IMR-90 (cell line): ENCODE results near the gene INHA. TPM values are rescaled to one million over a fixed set of nuclear protein-coding genes. Genes with fewer than 3 reads are reported as not detected.

ENCODE experiments used
- ATAC-seq: fragments of 200-7000 bp; cut with Tn5 transposase; 2 replicates; pipeline ENCODE4 v1.9.1; 2020; ENCODE audit warnings: low read depth, mild to moderate bottlenecking, moderate library complexity
- BruUV-seq: library from RNA; stranded (reverse); fragments of 400-500 nt; replicated peaks from 2 replicates; lab custom pipeline; 2021; lab: Mats Ljungman, UMichigan
- CTCF ChIA-PET: fragments of 300-600 bp; formaldehyde crosslinking; extraction: SDS; loops from one replicate; lab custom pipeline; 2021; ENCODE audit warnings: antibody characterized with exemption; lab: Yijun Ruan, JAX
- POLR2A ChIA-PET: fragments of 300-600 bp; sonication (Branson Sonifier 250); formaldehyde crosslinking; loops from one replicate; lab custom pipeline; 2022; ENCODE audit warnings: antibody characterized with exemption; ENCODE audit not compliant: unreplicated experiment; lab: Charles Lee
- DNase-seq: peaks from one replicate; pipeline ENCODE4 v3.0.0; 2013
- H2AFZ ChIP-seq: replicated peaks from 2 replicates; pipeline ENCODE3; 2013; ENCODE audit warnings: low read length, mild to moderate bottlenecking; ENCODE audit not compliant: poor library complexity
- H2AK5ac ChIP-seq: 2 replicates; pipeline ENCODE4 v1.6.1; 2013; ENCODE audit warnings: low read depth, low read length, inconsistent platforms
- H2AK9ac ChIP-seq: replicated peaks from 2 replicates; pipeline ENCODE3; 2013; ENCODE audit warnings: mild to moderate bottlenecking, low read depth, low read length, moderate library complexity; ENCODE audit not compliant: poor library complexity
- H2BK120ac ChIP-seq: 2 replicates; pipeline ENCODE4 v1.6.1; 2013; ENCODE audit warnings: low read depth, low read length, inconsistent platforms
- H2BK15ac ChIP-seq: 3 replicates; pipeline ENCODE4 v1.6.1; 2013; ENCODE audit warnings: low read depth, low read length, inconsistent platforms
- H2BK20ac ChIP-seq: 2 replicates; pipeline ENCODE4 v1.6.1; 2013; ENCODE audit warnings: low read depth, mild to moderate bottlenecking, inconsistent platforms, low read length, moderate library complexity
- H2BK5ac ChIP-seq: 2 replicates; pipeline ENCODE4 v1.6.1; 2013; ENCODE audit warnings: mild to moderate bottlenecking, low read depth, low read length, inconsistent platforms; ENCODE audit not compliant: poor library complexity, severe bottlenecking
- H3K14ac ChIP-seq: replicated peaks from 2 replicates; pipeline ENCODE4 v1.6.1; 2013; ENCODE audit warnings: low read depth, low read length, inconsistent platforms
- H3K18ac ChIP-seq: 2 replicates; pipeline ENCODE4 v1.6.1; 2013; ENCODE audit warnings: low read depth, low read length, control low read depth
- H3K23ac ChIP-seq: 2 replicates; pipeline ENCODE4 v1.6.1; 2013; ENCODE audit warnings: low read depth, low read length, inconsistent platforms
- H3K27ac ChIP-seq: 2 replicates; pipeline ENCODE4 v1.5.1; 2013; ENCODE audit warnings: mild to moderate bottlenecking, control low read depth, low read length; ENCODE audit not compliant: insufficient read depth
- H3K27me3 ChIP-seq: 2 replicates; pipeline ENCODE4 v1.6.1; 2013; ENCODE audit warnings: low read length; ENCODE audit not compliant: control insufficient read depth, insufficient read depth
- H3K36me3 ChIP-seq: 2 replicates; pipeline ENCODE4 v1.6.1; 2013; ENCODE audit warnings: low read length, mixed read lengths; ENCODE audit not compliant: control insufficient read depth, insufficient read depth
- H3K4ac ChIP-seq: 2 replicates; pipeline ENCODE4 v1.6.1; 2013; ENCODE audit warnings: low read depth, low read length, inconsistent platforms
- H3K4me1 ChIP-seq: 2 replicates; pipeline ENCODE4 v1.6.1; 2013; ENCODE audit warnings: low read length, mixed read lengths; ENCODE audit not compliant: control insufficient read depth, insufficient read depth
- H3K4me2 ChIP-seq: 2 replicates; pipeline ENCODE4 v1.6.1; 2013; ENCODE audit warnings: low read depth, mild to moderate bottlenecking, control low read depth, low read length, moderate library complexity
- H3K4me3 ChIP-seq: 2 replicates; pipeline ENCODE4 v1.5.1; 2013; ENCODE audit warnings: low read depth, mild to moderate bottlenecking, control low read depth, low read length, moderate library complexity; ENCODE audit not compliant: insufficient read depth
- H3K56ac ChIP-seq: 2 replicates; pipeline ENCODE4 v1.6.1; 2013; ENCODE audit warnings: low read length, inconsistent platforms; ENCODE audit not compliant: insufficient read depth; ENCODE audit errors: extremely low read depth
- H3K79me1 ChIP-seq, 2 experiments: 2 replicates each; pipeline ENCODE4 v1.6.1; 2013; ENCODE audit warnings: low read length in 2 of 2, inconsistent platforms in 1 of 2, low read depth in 1 of 2
- H3K9ac ChIP-seq: 2 replicates; pipeline ENCODE4 v1.6.1; 2013; ENCODE audit warnings: low read depth, low read length, control low read depth
- H3K9me1 ChIP-seq: 2 replicates; pipeline ENCODE4 v1.6.1; 2013; ENCODE audit warnings: low read length, inconsistent platforms; ENCODE audit not compliant: insufficient read depth
- H3K9me3 ChIP-seq: 2 replicates; pipeline ENCODE4 v1.6.1; 2013; ENCODE audit warnings: low read length; ENCODE audit not compliant: control insufficient read depth, insufficient read depth
- H4K20me1 ChIP-seq: 2 replicates; pipeline ENCODE4 v1.6.1; 2013; ENCODE audit warnings: low read length, inconsistent platforms; ENCODE audit not compliant: insufficient read depth
- H4K5ac ChIP-seq: 2 replicates; pipeline ENCODE4 v1.6.1; 2013; ENCODE audit warnings: mild to moderate bottlenecking, low read depth, low read length, control low read depth
- H4K8ac ChIP-seq, 2 experiments: 2 replicates each; pipeline ENCODE4 v1.6.1; 2013; ENCODE audit warnings: low read depth in 2 of 2, low read length in 2 of 2, control low read depth in 1 of 2, inconsistent platforms in 1 of 2
- H4K91ac ChIP-seq: 2 replicates; pipeline ENCODE4 v1.6.1; 2013; ENCODE audit warnings: low read depth, low read length, inconsistent platforms; ENCODE audit not compliant: insufficient read depth
- CEBPB ChIP-seq: IDR thresholded peaks from 2 replicates; pipeline ENCODE4 v1.6.1; 2012; ENCODE audit warnings: low read depth, low read length, improper control_type of control experiment
- CTCF ChIP-seq: conservative IDR thresholded peaks from 2 replicates; pipeline ENCODE4 v1.5.1; 2012; ENCODE audit warnings: mild to moderate bottlenecking, low read depth, low read length, improper control_type of control experiment
- MAZ ChIP-seq: IDR thresholded peaks from 2 replicates; pipeline ENCODE4 v1.6.1; 2012; ENCODE audit warnings: low read depth, mild to moderate bottlenecking, low read length, improper control_type of control experiment, moderate library complexity, borderline replicate concordance
- RCOR1 ChIP-seq: IDR thresholded peaks from 2 replicates; pipeline ENCODE4 v1.6.1; 2012; ENCODE audit warnings: mild to moderate bottlenecking, low read length, improper control_type of control experiment; ENCODE audit not compliant: insufficient replicate concordance
- RFX5 ChIP-seq: IDR thresholded peaks from 2 replicates; pipeline ENCODE4 v1.8.0; 2012; ENCODE audit warnings: low read depth, mild to moderate bottlenecking, low read length, moderate library complexity
- SMC3 ChIP-seq: fragments of 150-350 bp; IDR thresholded peaks from 2 replicates; pipeline ENCODE4 v1.6.1; 2016; ENCODE audit warnings: low read depth, mild to moderate bottlenecking, antibody characterized with exemption, low read length, moderate library complexity
- WGBS, 2 experiments: methylation state at CpG; one replicate each; pipeline versions ENCODE4 v1.1.5 to v1.1.7; 2013; ENCODE audit warnings: missing lambda C conversion rate in 2 of 2; ENCODE audit not compliant: insufficient read length in 1 of 2; ENCODE audit errors: extremely low coverage in 2 of 2; 5-methylcytosine and 5-hydroxymethylcytosine counted together
- dilution Hi-C: fragments of 300-500 bp; cut with HindIII; formaldehyde crosslinking; loops from one replicate; pipeline ENCODE4 v1.14.3; 2018; ENCODE audit warnings: low sequenced_read_pairs; ENCODE audit not compliant: unreplicated experiment
- in situ Hi-C: fragments of 300-500 bp; cut with MboI; formaldehyde crosslinking; loops from 3 replicates; pipeline ENCODE4 v1.14.3; 2019; ENCODE audit warnings: low sequenced_read_pairs, inconsistent platforms, mixed read lengths
- intact Hi-C: fragments of 100-400 bp; cut with micrococcal nuclease; formaldehyde crosslinking; loops from 2 replicates; pipeline ENCODE4 v1.10.0; 2022
- microRNA-seq, 2 experiments: library from miRNA; stranded (forward) in 1 of 2; unstranded in 1 of 2; fragments of 10-50 nt in 1 of 2; fragments of <30 nt in 1 of 2; gene quantifications in 1 of 2; microRNA quantifications in 1 of 2; one replicate each; pipeline versions ENCODE3 to v1.1.0; 2013 to 2020; ENCODE audit not compliant: insufficient read depth in 1 of 2, insufficient read length in 1 of 2, unreplicated experiment in 1 of 2
- polyA plus RNA-seq, 3 experiments: library from polyadenylated mRNA; depleted of rRNA; stranded (reverse); fragments of >200 nt; gene quantifications; 2 replicates each; pipeline ENCODE4 v1.2.3, GENCODE V29; 2012; ENCODE audit warnings: low replicate concordance in 1 of 3
- small RNA-seq, 5 experiments: library from RNA; depleted of rRNA; stranded (forward); fragments of <200 nt; gene quantifications; one replicate each; pipeline ENCODE3, GENCODE V24; 2012
- total RNA-seq: library from RNA; depleted of rRNA; stranded (reverse); fragments of >200 nt; gene quantifications from 2 replicates; pipeline ENCODE4 v1.2.3, GENCODE V29; 2012; rRNA removed

The INHA gene
- total and polyA plus RNA-seq, 2 of the 4 experiments (the other 2 are of a cell fraction) = 0.96 TPM; not detected in 1

GRCh38 chr2:219625179-219625578 is 53.1 kb downstream of the INHA start:
- Histone ChIP-seq H3K4me2 (no peak overlapping the region), H2BK15ac (no peak overlapping the region), H4K91ac (no peak overlapping the region), H3K36me3 (no peaks in the 10 kb centered on the region), H3K4ac (no peak overlapping the region), H3K27ac (no peak overlapping the region), H3K27me3 (peaks cover 45% of the 10 kb centered on the region), H3K18ac (no peak overlapping the region), H2BK20ac (no peak overlapping the region), H4K8ac (no peak overlapping the region), H3K4me3 (no peak overlapping the region), H3K9ac (no peak overlapping the region), H2BK120ac (no peak overlapping the region), H2AK5ac (no peak overlapping the region), H2BK5ac (no peak overlapping the region), H2AFZ (no peak overlapping the region), H3K4me1 (no peaks in the 10 kb centered on the region; the same call in 1 of the 2 replicates), H4K20me1 (no peaks in the 10 kb centered on the region; the same call in none of the 2 replicates), H3K56ac (no peak overlapping the region), H4K5ac (no peak overlapping the region), H3K79me1 (no peaks in the 10 kb centered on the region), H3K23ac (no peak overlapping the region), H3K9me1 (no peaks in the 10 kb centered on the region; the same call in 1 of the 2 replicates), H2AK9ac (no peak overlapping the region), H3K9me3 (no peaks in the 10 kb centered on the region), H3K14ac (no peak overlapping the region)
- no peak for ATAC-seq
- dilution Hi-C loops = no loop called here
- WGBS, 2 experiments = 82% methylated on average over 3 of the region's 5 CpGs; no CpG with 5 or more reads in 1 of the 2 experiments
- TF ChIP-seq RCOR1 = no peak
- TF ChIP-seq RFX5 = no peak
- no peak for TF ChIP-seq CTCF
- no peak for TF ChIP-seq SMC3
- TF ChIP-seq MAZ = no peak
- no peak for TF ChIP-seq CEBPB
- POLR2A ChIA-PET = no interaction called here
- no peak for DNase-seq
- intact Hi-C loops = no loop called here
- no TSS peak for BruUV-seq
- CTCF ChIA-PET = no interaction called here
- in situ Hi-C loops = no loop called here

Small RNAs within 50 kb of the gene (microRNA-seq; reads per million reads assigned to microRNA genes)
- gene MIR3132 (ENCODE audit: insufficient read depth in 1 of 2, insufficient read length in 1 of 2, unreplicated experiment in 1 of 2) (0.73 to 1.0 reads per million in 2 experiments), gene RN7SKP213 (ENCODE audit: insufficient read depth, insufficient read length) (not detected)

Small RNAs within 50 kb of the gene (small RNA-seq; reads per million reads assigned to genes)
- gene MIR3132 (0 reads per million in 5 experiments), gene RN7SKP213 (0 reads per million in 5 experiments)

Other genes starting within 250 kb of the INHA start
- gene RESP18, start 239.6 kb upstream of the INHA start, total RNA-seq = not detected in 2 replicates
- not detected in 2 replicates for gene RESP18, start 239.6 kb upstream of the INHA start, polyA plus RNA-seq (2012; rRNA removed)
- 74.7 and 89.4 TPM in 2 replicates for gene DNPEP, start 184.4 kb upstream of the INHA start, total RNA-seq
- 74.2 and 75.1 TPM in 2 replicates for gene DNPEP, start 184.4 kb upstream of the INHA start, polyA plus RNA-seq (2012; rRNA removed)
- 3.3 and 4.3 TPM in 2 replicates for gene DES, start 153.9 kb upstream of the INHA start, total RNA-seq
- 4.0 and 4.9 TPM in 2 replicates for gene DES, start 153.9 kb upstream of the INHA start, polyA plus RNA-seq (2012; rRNA removed)
- gene SPEG, start 137.5 kb upstream of the INHA start, total RNA-seq = 6.8 and 7.8 TPM in 2 replicates
- gene SPEG, start 137.5 kb upstream of the INHA start, polyA plus RNA-seq (2012; rRNA removed) = 81.6 and 109 TPM in 2 replicates
- 93.0 and 103 TPM in 2 replicates for gene GMPPA, start 73.4 kb upstream of the INHA start, total RNA-seq
- 124 and 134 TPM in 2 replicates for gene GMPPA, start 73.4 kb upstream of the INHA start, polyA plus RNA-seq (2012; rRNA removed)
- not detected in 2 replicates for gene ASIC4, start 57.8 kb upstream of the INHA start, total RNA-seq
- gene ASIC4, start 57.8 kb upstream of the INHA start, polyA plus RNA-seq (2012; rRNA removed) = 0.10 TPM in 1 of 2 replicates, not detected in the other
- gene CHPF, start 28.5 kb upstream of the INHA start, total RNA-seq = 24.0 and 27.2 TPM in 2 replicates
- gene CHPF, start 28.5 kb upstream of the INHA start, polyA plus RNA-seq (2012; rRNA removed) = 115 and 147 TPM in 2 replicates
- under 0.01 and 0.18 TPM in 2 replicates for gene TMEM198, start 28.3 kb upstream of the INHA start, total RNA-seq
- 2.2 and 3.0 TPM in 2 replicates for gene TMEM198, start 28.3 kb upstream of the INHA start, polyA plus RNA-seq (2012; rRNA removed)
- 21.4 and 21.5 TPM in 2 replicates for gene OBSL1, start 771 bp upstream of the INHA start, total RNA-seq
- gene OBSL1, start 771 bp upstream of the INHA start, polyA plus RNA-seq (2012; rRNA removed) = 51.2 and 51.8 TPM in 2 replicates
- gene STK11IP, start 25.5 kb downstream of the INHA start, total RNA-seq = 6.7 and 19.7 TPM in 2 replicates
- 14.5 and 22.4 TPM in 2 replicates for gene STK11IP, start 25.5 kb downstream of the INHA start, polyA plus RNA-seq (2012; rRNA removed)
- 0.90 and 1.1 TPM in 2 replicates for gene SLC4A3, start 55.3 kb downstream of the INHA start, total RNA-seq
- gene SLC4A3, start 55.3 kb downstream of the INHA start, polyA plus RNA-seq (2012; rRNA removed) = 6.1 and 6.9 TPM in 2 replicates